ENCODE data around the gene CDH22.

DNA sequence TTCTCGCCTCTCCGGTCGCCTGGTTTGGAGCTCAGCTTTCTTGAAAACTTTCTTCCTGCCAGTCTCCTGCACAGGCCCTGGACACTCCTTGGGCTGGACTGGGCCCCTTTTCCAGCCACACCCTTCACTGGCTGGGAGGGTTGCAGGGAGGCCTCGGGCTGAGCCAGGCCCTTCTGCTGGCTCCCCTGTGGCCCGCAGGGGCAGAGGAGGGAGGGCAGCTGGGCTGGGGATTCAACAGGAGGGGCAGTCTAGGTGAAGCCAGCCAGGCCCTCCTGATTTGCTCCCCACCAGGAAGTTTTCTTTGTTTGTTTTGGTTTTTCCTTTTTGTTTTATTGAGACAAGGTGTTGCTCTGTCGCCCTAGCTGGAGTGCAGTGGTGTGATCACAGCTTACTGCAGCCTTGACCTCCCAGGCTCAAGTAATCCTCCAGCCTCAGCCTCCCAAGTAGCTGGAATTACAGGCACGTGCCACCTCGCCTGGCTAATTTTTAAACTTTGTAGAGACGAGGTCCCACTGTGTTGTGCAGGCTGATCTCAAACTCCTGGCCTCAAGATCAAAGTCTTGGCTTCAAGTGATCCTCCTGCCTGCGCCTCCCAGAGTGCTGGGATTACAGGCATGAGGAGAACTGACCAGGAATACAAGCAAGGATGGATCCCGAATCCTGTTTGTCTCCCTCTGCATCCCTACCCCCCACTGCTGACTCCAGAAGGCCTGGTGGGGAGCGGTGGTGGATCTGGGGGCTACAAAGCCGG is 23.5 kb upstream of the CDH22 start:
- TF ChIP-seq CTCF (IDR thresholded peaks at IDR 0.05), result no peak
- no peak for TF ChIP-seq POLR2AphosphoS5 (IDR thresholded peaks at IDR 0.05; ENCODE audit: insufficient read depth in 1 of 2, low read depth in 1 of 2)
